ENCODE measurements around the gene PPM1N. TPM values are rescaled to one million over a fixed set of nuclear protein-coding genes. Genes with fewer than 3 reads are reported as not detected.
A peak's percentile ranks its signal among the peaks of the same experiment; 100 is the strongest.
"Not testable (repeated sequence)": the region's sequence is repeated elsewhere in the genome, so short reads cannot be mapped to it uniquely, and the experiment has no call there.

The PPM1N gene
- total RNA-seq, 4 donors from 2014 or later: 0.76 TPM; not detected in 3

GRCh38 chr19:45508861-45509691 is 10.8 kb downstream of the PPM1N start:
- no peaks in the 10 kb centered on the region for H3K36me3 ChIP-seq
- H3K4me1 ChIP-seq: peaks cover 23 to 35% of the 10 kb centered on the region in 2 donors
- H3K9me3 ChIP-seq: no peaks in the 10 kb centered on the region
- TF ChIP-seq POLR2A (IDR thresholded peaks at IDR 0.05) (peak; percentile 29 to 33), CTCF (IDR thresholded peaks at IDR 0.05 in 4 of 5, conservative IDR thresholded peaks at IDR 0.05 in 1 of 5) (peak in 2 of 5 experiments; percentile 20 to 24)
- in situ Hi-C loops (cut with MboI; ENCODE audit: low sequenced_read_pairs in 4 of 4): no loop called here
- H3K4me3 ChIP-seq: peak overlapping the region; percentile 84 to 91 (median 88)
- peak overlapping the region; percentile 90 to 96 (median 94) for H3K27ac ChIP-seq
- ATAC-seq: no peak
- DNase-seq: peak; percentile 43 to 61
- intact Hi-C loops (cut with DNase I; ENCODE audit: low total_unique reads): no loop called here
- H3K27me3 ChIP-seq: no peaks in the 10 kb centered on the region

- Histone ChIP-seq H3K4me1 (peaks cover 26 to 41% of the 10 kb centered on the region in 2 donors), H3K27me3 (no peaks in the 10 kb centered on the region), H3K9me3 (no peaks in the 10 kb centered on the region), H3K4me3 (peak overlapping the region; percentile 84 to 91 (median 88)), H3K36me3 (no peaks in the 10 kb centered on the region), H3K27ac (peak overlapping the region; percentile 90 to 96 (median 94))
- in situ Hi-C loops (cut with MboI; ENCODE audit: low sequenced_read_pairs in 4 of 4) (no loop called here), intact Hi-C loops (cut with DNase I; ENCODE audit: low total_unique reads) (no loop called here)
- ATAC-seq: no peak
- TF ChIP-seq CTCF (IDR thresholded peaks at IDR 0.05 in 4 of 5, conservative IDR thresholded peaks at IDR 0.05 in 1 of 5): no peak
- no peak for TF ChIP-seq POLR2A (IDR thresholded peaks at IDR 0.05)
- DNase-seq: no peak
Measured at GRCh38 chr19:45509692-45510015, 11.4 kb downstream of the PPM1N start.

GRCh38 chr19:45510352-45510751 is 12.1 kb downstream of the PPM1N start:
- peak overlapping the region; percentile 90 to 96 (median 94) for H3K27ac ChIP-seq
- ATAC-seq; H3K36me3 ChIP-seq; DNase-seq; H3K9me3 ChIP-seq; in situ Hi-C loops (cut with MboI; ENCODE audit: low sequenced_read_pairs in 4 of 4); H3K27me3 ChIP-seq; intact Hi-C loops (cut with DNase I; ENCODE audit: low total_unique reads): not testable (repeated sequence)
- peak overlapping the region in 1 of 4 donors; percentile 91 for H3K4me3 ChIP-seq
- peaks cover 26 to 48% of the 10 kb centered on the region in 2 donors for H3K4me1 ChIP-seq

GRCh38 chr19:45511074-45511473 is 12.8 kb downstream of the PPM1N start:
- ATAC-seq: no peak
- in situ Hi-C loops (cut with MboI; ENCODE audit: low sequenced_read_pairs in 4 of 4) (no loop called here), intact Hi-C loops (cut with DNase I; ENCODE audit: low total_unique reads) (no loop called here)
- H3K27ac ChIP-seq: peak overlapping the region in 2 of 4 donors; percentile 21 to 96
- H3K9me3 ChIP-seq: no peaks in the 10 kb centered on the region
- TF ChIP-seq CTCF (IDR thresholded peaks at IDR 0.05 in 4 of 5, conservative IDR thresholded peaks at IDR 0.05 in 1 of 5) (no peak), POLR2A (IDR thresholded peaks at IDR 0.05) (no peak)
- no peaks in the 10 kb centered on the region for H3K36me3 ChIP-seq
- no peak for DNase-seq
- H3K27me3 ChIP-seq: no peaks in the 10 kb centered on the region
- H3K4me1 ChIP-seq: peaks cover 23 to 50% of the 10 kb centered on the region in 2 donors
- no peak overlapping the region for H3K4me3 ChIP-seq

- intact Hi-C loops (cut with DNase I; ENCODE audit: low total_unique reads) (no loop called here), in situ Hi-C loops (cut with MboI; ENCODE audit: low sequenced_read_pairs in 4 of 4) (no loop called here)
- ATAC-seq: no peak
- H3K27me3 ChIP-seq: no peaks in the 10 kb centered on the region
- no peaks in the 10 kb centered on the region for H3K9me3 ChIP-seq
- H3K27ac ChIP-seq: peak overlapping the region in 2 of 4 donors; percentile 30 to 73
- H3K4me1 ChIP-seq: peaks cover 17 to 50% of the 10 kb centered on the region in 2 donors
- no peak overlapping the region for H3K4me3 ChIP-seq
- no peak for DNase-seq
- TF ChIP-seq CTCF (IDR thresholded peaks at IDR 0.05 in 4 of 5, conservative IDR thresholded peaks at IDR 0.05 in 1 of 5) (no peak), POLR2A (IDR thresholded peaks at IDR 0.05) (no peak)
- H3K36me3 ChIP-seq: peaks cover 0 to 5% of the 10 kb centered on the region in 2 donors
Measured at GRCh38 chr19:45512881-45513483, 14.7 kb downstream of the PPM1N start.
